A673 (cell line): ENCODE measurements around the gene RIC8A.

Experiments
- CTCF ChIP-seq: fragments of 300-800, 200-600 bp; sonication (generic); conservative IDR thresholded peaks from 2 replicates; pipeline ENCODE4 v1.5.1; 2017; ENCODE audit warnings: low read depth, mild to moderate bottlenecking, antibody characterized with exemption, low read length, moderate library complexity, mixed read lengths
- EZH2 ChIP-seq: fragments of 200-600 bp; sonication (generic); IDR thresholded peaks from 2 replicates; pipeline ENCODE4 v1.6.1; 2017; ENCODE audit warnings: borderline replicate concordance, low read depth, mild to moderate bottlenecking, mixed read lengths, antibody characterized with exemption, low read length; ENCODE audit not compliant: poor library complexity, severe bottlenecking

GRCh38 chr11:240315-240714 is 32.8 kb downstream of the RIC8A start:
- TF ChIP-seq CTCF = no peak
- TF ChIP-seq EZH2 = no peak
